Coronary artery (tissue), 2 donors: ENCODE measurements around the gene PTPRD.

Experiments used
- DNase-seq: peaks from one replicate; pipeline ENCODE4 v3.0.0-alpha.2; 2017; ENCODE audit warnings: low spot score
- H3K27ac ChIP-seq, 2 donors: fragments of 200-600 bp; sonication (generic); one replicate each; pipeline ENCODE4 v1.5.1; 2016 to 2019
- H3K4me3 ChIP-seq: fragments of 200-600 bp; sonication (generic); 2 replicates; pipeline ENCODE4 v1.5.1; 2016; ENCODE audit warnings: mild to moderate bottlenecking, moderate library complexity
- CTCF ChIP-seq: fragments of 200-600 bp; sonication (generic); IDR thresholded peaks from one replicate; pipeline ENCODE4 v1.5.1; 2019; ENCODE audit warnings: antibody characterized with exemption

The PTPRD gene

GRCh38 chr9:8268881-8269280, 2343.9 kb downstream of the PTPRD start:
- no peak overlapping the region for H3K27ac ChIP-seq
- DNase-seq = no peak
- TF ChIP-seq CTCF = no peak
- H3K4me3 ChIP-seq = no peak overlapping the region

- Histone ChIP-seq H3K4me3 (no peak overlapping the region), H3K27ac (no peak overlapping the region)
- no peak for TF ChIP-seq CTCF
- DNase-seq = no peak
These were observed 2344.5 kb downstream of the PTPRD start for GRCh38 chr9:8268216-8268878.

- TF ChIP-seq CTCF = no peak
- no peak overlapping the region for H3K4me3 ChIP-seq
- H3K27ac ChIP-seq = no peak overlapping the region
These were observed 2345.2 kb downstream of the PTPRD start for GRCh38 chr9:8267636-8268035.

GRCh38 chr9:8266861-8267260, 2345.9 kb downstream of the PTPRD start:
- no peak overlapping the region for H3K4me3 ChIP-seq
- TF ChIP-seq CTCF = no peak
- no peak overlapping the region for H3K27ac ChIP-seq
- DNase-seq = no peak

More at GRCh38 chr9:8267636-8268035, 2345.2 kb downstream of the PTPRD start:
- DNase-seq = no peak

- Histone ChIP-seq H3K27ac (no peak overlapping the region), H3K4me3 (no peak overlapping the region)
- TF ChIP-seq CTCF = no peak
- no peak for DNase-seq
These were observed 2347.5 kb downstream of the PTPRD start for GRCh38 chr9:8265281-8265680.
